Measurements from ENCODE around the gene C14orf132.
"Not testable (repeated sequence)": the region's sequence is repeated elsewhere in the genome, so short reads cannot be mapped to it uniquely, and the experiment has no call there.

Gene C14orf132

DNA sequence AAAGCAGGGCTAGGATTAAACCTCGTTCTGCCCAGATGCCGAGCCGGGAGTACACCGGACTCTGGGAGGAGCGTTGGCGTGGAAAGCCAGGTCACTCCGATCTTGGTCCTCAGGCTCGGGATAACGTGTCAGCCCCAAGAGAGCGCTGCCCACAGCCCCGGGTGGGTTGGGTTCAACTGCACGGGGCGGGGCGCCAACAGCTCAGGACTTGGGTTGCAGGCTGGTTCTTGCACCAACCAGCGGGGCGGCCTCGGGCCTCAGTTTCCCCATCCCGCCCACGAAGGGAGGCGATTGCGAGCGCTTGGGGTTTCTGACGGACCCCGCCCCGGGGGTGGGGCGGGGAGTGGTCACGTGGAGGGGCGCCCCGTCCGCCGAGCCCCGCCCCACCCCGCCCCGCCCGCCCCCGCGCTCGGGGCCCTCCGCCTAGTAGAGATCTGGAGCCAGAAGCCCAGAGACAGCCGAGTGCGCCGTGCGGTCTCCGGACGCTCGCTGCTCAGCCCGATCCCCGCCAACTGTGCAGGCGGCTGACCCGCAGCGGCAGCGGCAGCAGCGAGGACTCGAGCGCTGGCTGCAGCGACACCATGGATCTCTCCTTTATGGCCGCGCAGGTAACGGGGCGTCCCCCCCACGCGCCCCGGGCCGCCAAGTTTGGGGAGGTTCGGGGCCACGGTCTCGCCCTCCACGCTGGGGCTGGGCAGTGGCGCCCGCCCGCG, at the start of gene C14orf132:
Gene C14orf132 (plus strand): TSS at position 443 of the 713 bp plus-strand sequence. CDS start 139 bp downstream, at position 582.
- no peak for DNase-seq

DNA sequence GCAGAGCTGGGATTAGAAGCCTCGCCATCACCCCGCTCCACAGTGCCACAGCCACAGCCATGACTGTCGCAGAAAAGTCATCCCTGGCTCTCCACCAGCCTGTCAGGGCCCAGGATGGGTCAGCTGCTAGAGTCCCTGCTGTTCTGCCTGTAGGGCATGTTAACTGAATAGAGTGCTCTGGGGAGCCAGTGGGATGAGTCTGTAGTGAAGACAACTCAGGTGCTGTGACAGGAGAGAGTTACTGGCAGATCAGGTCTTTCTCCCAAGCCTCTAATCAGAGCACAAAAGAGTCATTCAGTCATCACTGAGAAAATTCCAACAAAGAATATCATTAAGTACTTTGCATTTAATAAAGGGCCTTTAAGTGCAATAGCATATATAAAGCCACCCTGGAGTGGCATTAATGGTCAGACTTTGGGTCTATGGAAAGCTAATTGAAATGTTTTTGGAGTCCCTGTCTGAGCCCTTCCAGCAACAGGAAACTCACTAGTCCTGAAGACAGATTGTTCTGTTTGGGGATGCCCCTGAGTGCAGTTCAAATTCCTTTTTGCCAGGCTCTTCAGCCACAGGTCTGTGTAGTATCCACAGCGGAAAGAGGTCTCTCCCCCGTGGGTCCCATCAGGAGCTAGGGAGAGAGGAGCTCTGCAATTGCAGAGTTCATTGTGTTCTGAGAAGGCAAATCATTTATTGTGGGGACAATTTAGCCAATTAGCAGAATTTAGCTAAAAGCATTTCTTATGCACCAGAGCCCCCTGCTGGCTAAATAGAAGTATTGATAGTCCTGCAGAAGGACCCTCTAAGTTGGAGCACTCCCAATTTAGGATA, 45.2 kb upstream of the C14orf132 start:
- peak; percentile 51 for DNase-seq

- DNase-seq = no peak
Measured at GRCh38 chr14:95994593-95994928, 44.6 kb upstream of the C14orf132 start.

DNA sequence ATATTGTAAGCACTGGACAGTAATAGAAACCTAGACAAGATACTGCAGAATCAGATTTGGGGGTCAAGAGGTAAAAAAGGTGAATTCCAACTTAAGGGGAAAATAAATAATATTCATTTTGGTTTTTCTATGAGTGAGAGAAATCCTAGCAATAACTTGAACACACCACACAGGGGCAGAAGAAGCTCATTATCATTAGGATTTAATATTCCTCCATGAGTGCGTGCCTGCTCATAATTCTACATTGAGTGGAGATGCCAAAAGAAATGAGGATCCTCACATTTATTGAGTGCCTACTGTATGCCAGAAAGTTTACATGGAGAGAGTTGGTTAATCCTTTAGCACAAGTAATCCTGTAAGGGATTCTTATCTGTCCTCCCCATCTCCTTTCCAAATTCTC, 40.5 kb upstream of the C14orf132 start:
- peak; percentile 10 for DNase-seq

DNA sequence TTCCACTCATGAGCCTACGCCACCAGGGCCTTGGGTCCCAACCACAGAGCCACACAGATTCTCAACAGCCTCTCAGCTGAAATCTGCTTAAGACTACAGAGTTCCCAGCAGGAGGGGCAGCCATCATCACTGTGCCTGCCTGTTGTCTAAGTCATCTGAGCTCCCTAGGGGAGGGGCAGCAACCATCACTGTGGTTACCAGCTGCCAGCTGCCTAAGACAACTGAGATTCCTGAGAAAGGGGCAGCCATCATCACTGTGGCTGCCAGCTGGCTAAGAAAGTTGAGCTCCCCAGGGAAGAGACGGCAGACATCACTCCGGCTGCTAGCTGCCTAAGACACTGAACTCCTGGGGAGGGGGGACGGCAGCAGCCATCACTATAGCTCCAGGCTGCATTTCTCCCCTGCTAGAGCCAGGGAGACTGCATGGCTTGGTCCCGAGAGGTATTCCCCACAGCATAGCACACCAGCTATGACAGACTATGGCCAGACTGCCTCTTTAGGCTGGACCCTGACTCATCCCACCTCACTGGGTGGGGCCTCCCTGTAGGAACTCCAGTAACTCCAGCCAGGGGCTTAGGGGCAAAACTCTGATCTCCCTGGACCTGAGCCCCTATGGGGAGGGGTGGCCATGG, 37.2 kb upstream of the C14orf132 start:
- DNase-seq = no peak

GRCh38 chr14:96002498-96002884, 36.7 kb upstream of the C14orf132 start:
- no peak for DNase-seq

GRCh38 chr14:96011131-96011530, 28.0 kb upstream of the C14orf132 start:
- DNase-seq = no peak

DNA sequence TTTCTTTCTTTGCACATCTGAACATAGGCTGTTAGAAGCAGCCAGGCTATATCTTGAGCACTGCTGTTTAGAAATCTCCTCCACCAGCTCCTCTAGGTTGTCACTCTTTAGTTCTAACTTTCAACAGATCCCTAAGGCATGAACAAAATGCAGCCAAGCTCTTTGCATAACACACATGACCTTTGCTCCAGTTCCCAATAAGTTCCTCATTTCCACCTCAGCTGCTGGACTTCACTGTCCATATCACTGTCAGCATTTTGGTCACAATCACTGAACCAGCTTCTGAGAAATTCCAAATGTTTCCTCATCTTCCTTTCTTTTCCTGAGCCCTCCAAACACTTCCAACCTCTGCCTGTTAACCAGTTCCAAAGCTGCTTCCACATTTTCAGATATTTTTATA, 27.6 kb upstream of the C14orf132 start:
- no peak for DNase-seq

DNA sequence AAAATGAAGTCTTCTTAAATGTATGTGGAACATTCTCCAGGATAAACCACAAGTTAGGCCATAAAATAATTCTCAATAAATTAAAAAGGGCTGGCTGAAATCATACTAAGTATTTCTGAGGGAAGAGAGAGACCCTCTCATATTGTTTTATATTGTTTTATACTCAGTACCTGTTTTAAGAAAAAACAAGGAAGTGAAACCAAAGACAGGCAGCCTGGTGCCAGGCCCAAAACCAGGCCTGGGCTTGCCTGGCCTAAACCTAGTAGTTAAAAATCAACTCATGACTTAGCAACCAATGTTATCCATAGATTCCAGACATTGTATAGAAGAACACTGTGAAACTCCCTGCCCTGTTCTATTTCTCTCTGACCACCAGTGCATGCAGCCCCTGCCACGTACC, 26.4 kb upstream of the C14orf132 start:
- not testable (repeated sequence) for DNase-seq

- peak; percentile 5 for DNase-seq
Measured at GRCh38 chr14:96014176-96014575, 25.0 kb upstream of the C14orf132 start.

DNA sequence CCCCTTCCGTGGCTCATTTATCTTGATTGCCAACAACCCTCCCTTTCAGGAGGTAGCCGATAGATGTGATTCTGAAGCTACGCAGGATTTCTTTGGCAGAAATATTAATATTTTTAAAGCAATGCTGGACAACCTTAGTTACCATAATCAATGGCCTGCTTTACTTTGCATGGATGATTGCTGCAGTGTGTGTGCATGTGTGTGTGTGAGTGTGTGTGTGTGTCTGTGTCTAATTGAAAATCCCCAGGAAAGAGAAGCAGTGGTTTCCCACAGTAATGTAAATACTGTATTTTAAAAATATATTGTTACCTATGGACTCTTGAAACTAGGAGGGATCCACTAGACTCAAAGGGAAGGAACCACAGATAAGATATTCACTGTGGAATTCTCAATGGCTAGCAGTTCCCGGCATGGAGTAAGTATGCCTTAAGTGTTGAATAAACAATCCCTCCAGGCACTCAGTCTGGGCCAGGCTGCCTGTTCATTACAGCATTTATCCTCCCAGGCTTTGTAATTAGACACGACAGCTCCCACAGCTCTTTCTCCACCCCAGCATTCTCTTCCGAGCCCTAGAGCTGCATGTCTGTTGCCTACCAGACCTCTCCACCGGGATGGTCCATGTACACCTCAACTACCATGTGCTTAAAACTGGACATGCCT, 22.5 kb upstream of the C14orf132 start:
- DNase-seq = no peak

GRCh38 chr14:96017882-96018281, 21.3 kb upstream of the C14orf132 start:
- DNase-seq = no peak

GRCh38 chr14:96027431-96028355, 11.5 kb upstream of the C14orf132 start:
- no peak for DNase-seq

DNA sequence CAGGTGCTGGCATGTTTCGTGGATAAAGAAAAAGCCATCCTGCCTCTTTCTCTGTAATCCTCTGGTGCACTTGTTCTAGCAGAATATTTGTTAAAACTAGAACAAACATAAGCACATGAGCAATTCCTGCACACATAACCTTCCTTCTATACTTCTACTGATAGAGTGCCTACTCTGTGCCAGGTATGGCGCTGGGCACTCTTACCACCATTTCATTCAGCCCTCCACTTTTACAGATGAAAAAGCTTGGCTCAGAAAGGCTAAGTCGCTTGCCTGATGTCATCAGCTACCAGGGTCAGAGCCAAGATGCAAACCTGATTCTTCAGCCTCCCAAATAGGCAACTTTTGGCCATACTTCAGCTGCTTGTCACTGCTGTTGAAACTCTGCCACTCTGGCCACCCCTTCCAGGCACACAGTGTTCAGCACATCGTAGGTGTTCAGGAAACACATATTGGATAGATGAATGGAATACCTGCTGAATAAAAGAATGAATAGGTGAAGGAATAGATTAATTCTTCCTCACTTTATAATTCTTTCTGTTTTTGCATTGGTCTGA, 10.0 kb upstream of the C14orf132 start:
- DNase-seq = no peak

DNA sequence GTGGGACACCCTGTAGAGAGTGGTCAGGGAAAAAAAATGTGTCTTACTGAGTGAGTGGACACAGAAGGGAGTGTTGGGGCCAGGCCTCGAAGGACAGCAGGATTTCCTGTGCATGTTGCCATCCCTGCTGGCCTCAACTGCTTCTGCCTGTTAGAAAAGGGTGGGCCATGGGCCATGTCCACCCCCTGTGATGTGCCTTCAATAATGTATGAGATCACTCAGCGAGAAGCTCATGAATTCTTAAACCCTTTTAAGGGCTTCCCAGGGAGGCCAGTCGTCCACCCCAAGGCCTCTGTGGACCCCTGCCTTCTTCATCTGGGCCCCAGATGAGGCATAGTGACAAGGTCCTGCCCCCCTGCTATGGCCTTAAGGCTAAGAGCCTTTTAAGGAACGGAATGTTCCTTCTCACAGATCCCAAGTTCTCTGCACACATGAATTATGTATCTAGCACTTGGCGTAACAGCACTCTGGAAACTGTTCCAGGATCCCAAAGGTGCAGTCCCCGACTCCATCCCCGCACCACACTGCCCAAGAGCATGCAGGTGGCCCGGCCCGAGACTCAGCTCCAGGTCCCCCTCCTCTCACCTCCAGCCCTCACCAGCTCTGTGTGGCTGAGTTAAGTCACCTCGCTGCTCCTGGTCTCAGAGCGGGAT, 8.9 kb upstream of the C14orf132 start:
- no peak for DNase-seq

DNA sequence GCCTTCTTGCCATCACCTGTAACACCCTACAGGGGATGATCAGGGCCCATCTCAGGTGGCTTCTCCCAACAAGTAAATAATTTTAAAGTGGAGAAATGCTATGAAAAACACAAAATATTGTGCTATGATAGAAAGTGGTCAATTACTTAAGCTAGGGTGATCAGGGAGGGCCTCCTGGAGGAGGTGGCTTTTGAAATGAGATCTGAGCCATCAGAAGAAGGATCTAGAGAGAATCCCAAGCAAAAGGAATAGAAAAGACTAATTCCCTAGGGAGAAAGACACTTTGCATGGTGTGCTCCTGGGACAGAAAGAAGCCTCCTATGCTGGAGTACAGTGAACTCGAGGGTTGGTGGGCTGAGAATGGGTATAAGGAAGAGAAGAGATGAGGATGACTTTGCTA, 7.5 kb upstream of the C14orf132 start:
- DNase-seq = no peak

GRCh38 chr14:96035456-96035855, 3.7 kb upstream of the C14orf132 start:
- no peak for DNase-seq

- peak; percentile 7 for DNase-seq
Measured at GRCh38 chr14:96037891-96038557, 1.1 kb upstream of the C14orf132 start.

- DNase-seq = no peak
Measured at GRCh38 chr14:96038558-96038919, 623 bp upstream of the C14orf132 start.

- DNase-seq = no peak
Measured at GRCh38 chr14:96039633-96040311, 610 bp downstream of the C14orf132 start.
